ENCODE results near the gene ST6GAL1.
"Not testable (repeated sequence)": the region's sequence is repeated elsewhere in the genome, so short reads cannot be mapped to it uniquely, and the experiment has no call there.

ST6GAL1 gene

GRCh38 chr3:186883686-186884058 lies 46.7 kb upstream of the ST6GAL1 start:
- no peak overlapping the region for H2AFZ ChIP-seq (ENCODE audit: low read depth, low read length)
- H4K20me1 ChIP-seq (ENCODE audit: insufficient read depth, low read length): no peaks in the 10 kb centered on the region
- no peaks in the 10 kb centered on the region for H3K36me3 ChIP-seq (ENCODE audit: insufficient read depth, low read length)
- no peaks in the 10 kb centered on the region for H3K9me3 ChIP-seq (ENCODE audit: insufficient read depth, low read length, severe bottlenecking)
- H3K4me3 ChIP-seq (ENCODE audit: low read depth in 1 of 2, low read length in 2 of 2): no peak overlapping the region
- no peak for DNase-seq
- TF ChIP-seq EZH2 (IDR thresholded peaks at IDR 0.05; ENCODE audit: borderline replicate concordance, low read depth, low read length, severe bottlenecking): no peak
- TF ChIP-seq, protein P1, sequence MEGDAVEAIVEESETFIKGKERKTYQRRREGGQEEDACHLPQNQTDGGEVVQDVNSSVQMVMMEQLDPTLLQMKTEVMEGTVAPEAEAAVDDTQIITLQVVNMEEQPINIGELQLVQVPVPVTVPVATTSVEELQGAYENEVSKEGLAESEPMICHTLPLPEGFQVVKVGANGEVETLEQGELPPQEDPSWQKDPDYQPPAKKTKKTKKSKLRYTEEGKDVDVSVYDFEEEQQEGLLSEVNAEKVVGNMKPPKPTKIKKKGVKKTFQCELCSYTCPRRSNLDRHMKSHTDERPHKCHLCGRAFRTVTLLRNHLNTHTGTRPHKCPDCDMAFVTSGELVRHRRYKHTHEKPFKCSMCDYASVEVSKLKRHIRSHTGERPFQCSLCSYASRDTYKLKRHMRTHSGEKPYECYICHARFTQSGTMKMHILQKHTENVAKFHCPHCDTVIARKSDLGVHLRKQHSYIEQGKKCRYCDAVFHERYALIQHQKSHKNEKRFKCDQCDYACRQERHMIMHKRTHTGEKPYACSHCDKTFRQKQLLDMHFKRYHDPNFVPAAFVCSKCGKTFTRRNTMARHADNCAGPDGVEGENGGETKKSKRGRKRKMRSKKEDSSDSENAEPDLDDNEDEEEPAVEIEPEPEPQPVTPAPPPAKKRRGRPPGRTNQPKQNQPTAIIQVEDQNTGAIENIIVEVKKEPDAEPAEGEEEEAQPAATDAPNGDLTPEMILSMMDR (IDR thresholded peaks at IDR 0.05; ENCODE audit: borderline replicate concordance, extremely low read depth, low read length, poor library complexity, severe bottlenecking): no peak
- no peak overlapping the region for H3K9ac ChIP-seq (ENCODE audit: low read depth, low read length)
- no peaks in the 10 kb centered on the region for H3K79me2 ChIP-seq (ENCODE audit: insufficient read depth, low read length)
- no peaks in the 10 kb centered on the region for H3K4me1 ChIP-seq (ENCODE audit: insufficient read depth, low read length)
- ATAC-seq (ENCODE audit: insufficient read depth, low read depth): no peak
- no peak overlapping the region for H3K4me2 ChIP-seq (ENCODE audit: insufficient read depth, low read length)
- H3K27ac ChIP-seq (ENCODE audit: low read length): no peak overlapping the region
- H3K27me3 ChIP-seq (ENCODE audit: insufficient read depth, low read length, poor library complexity): no peaks in the 10 kb centered on the region

DNA sequence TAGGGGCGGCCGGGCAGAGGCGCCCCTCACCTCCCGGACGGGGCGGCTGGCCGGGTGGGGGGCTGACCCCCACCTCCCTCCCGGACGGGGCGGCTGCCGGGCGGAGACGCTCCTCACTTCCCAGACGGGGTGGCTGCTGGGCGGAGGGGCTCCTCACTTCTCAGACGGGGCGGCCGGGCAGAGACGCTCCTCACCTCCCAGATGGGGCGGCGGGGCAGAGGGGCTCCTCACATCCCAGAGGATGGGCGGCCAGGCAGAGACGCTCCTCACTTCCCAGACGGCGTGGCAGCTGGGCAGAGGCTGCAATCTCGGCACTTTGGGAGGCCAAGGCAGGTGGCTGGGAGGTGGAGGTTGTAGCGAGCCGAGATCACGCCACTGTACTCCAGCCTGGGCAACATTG lies 45.5 kb upstream of the ST6GAL1 start:
- DNase-seq; H3K27ac ChIP-seq (ENCODE audit: low read length); H3K4me1 ChIP-seq (ENCODE audit: insufficient read depth, low read length); H4K20me1 ChIP-seq (ENCODE audit: insufficient read depth, low read length); ATAC-seq (ENCODE audit: insufficient read depth, low read depth); H3K27me3 ChIP-seq (ENCODE audit: insufficient read depth, low read length, poor library complexity); H3K36me3 ChIP-seq (ENCODE audit: insufficient read depth, low read length); H3K79me2 ChIP-seq (ENCODE audit: insufficient read depth, low read length); H3K9ac ChIP-seq (ENCODE audit: low read depth, low read length); H3K9me3 ChIP-seq (ENCODE audit: insufficient read depth, low read length, severe bottlenecking); H3K4me2 ChIP-seq (ENCODE audit: insufficient read depth, low read length); H3K4me3 ChIP-seq (ENCODE audit: low read depth in 1 of 2, low read length in 2 of 2); H2AFZ ChIP-seq (ENCODE audit: low read depth, low read length): not testable (repeated sequence)

DNA sequence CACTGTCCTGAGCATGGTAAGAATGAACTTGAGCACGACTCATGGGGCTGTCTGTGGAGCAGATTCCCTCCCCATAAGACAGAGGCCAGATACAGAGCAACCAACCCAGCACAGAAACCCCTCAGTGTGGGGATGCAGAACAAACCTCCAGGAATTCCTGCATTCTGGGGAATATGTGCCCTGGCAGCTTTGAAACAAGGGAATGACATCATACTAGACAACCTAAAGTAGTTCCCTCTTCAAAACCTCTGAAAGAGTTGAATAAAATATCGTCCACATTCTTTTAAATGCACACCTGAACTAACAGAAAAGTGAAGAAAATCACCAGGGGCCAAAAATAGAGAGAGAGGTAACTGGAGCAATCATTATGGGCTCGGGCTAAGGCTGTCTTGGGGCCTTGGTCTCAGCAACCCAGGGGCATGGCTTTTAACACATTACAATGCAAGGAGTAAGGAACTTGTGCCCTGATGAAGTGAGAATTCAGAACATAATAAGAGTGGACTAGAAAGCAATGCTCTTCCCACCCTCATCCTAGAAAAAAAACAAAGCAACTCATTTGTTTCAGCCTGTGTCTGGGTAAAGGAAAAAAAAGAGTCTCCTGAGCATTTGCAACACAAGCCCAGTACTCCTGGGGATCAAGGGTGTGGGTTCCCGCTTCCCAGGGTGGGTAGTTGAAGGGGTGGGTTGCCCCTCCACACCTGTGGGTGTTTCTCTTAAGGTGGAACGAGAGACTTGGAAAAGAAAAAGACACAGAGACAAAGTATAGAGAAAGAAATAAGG lies 43.9 kb upstream of the ST6GAL1 start:
- no peak overlapping the region for H3K4me2 ChIP-seq (ENCODE audit: insufficient read depth, low read length)

GRCh38 chr3:186887507-186887938 lies 42.8 kb upstream of the ST6GAL1 start:
- not testable (repeated sequence) for DNase-seq; H3K9me3 ChIP-seq (ENCODE audit: insufficient read depth, low read length, severe bottlenecking); H3K4me1 ChIP-seq (ENCODE audit: insufficient read depth, low read length); H2AFZ ChIP-seq (ENCODE audit: low read depth, low read length); H3K79me2 ChIP-seq (ENCODE audit: insufficient read depth, low read length); H3K27ac ChIP-seq (ENCODE audit: low read length); H3K9ac ChIP-seq (ENCODE audit: low read depth, low read length); H3K27me3 ChIP-seq (ENCODE audit: insufficient read depth, low read length, poor library complexity); ATAC-seq (ENCODE audit: insufficient read depth, low read depth); H3K36me3 ChIP-seq (ENCODE audit: insufficient read depth, low read length); H3K4me2 ChIP-seq (ENCODE audit: insufficient read depth, low read length); H3K4me3 ChIP-seq (ENCODE audit: low read depth in 1 of 2, low read length in 2 of 2); H4K20me1 ChIP-seq (ENCODE audit: insufficient read depth, low read length)

More for the DNA sequence above, 43.9 kb upstream of the ST6GAL1 start:
- H3K36me3 ChIP-seq (ENCODE audit: insufficient read depth, low read length): no peaks in the 10 kb centered on the region
- no peaks in the 10 kb centered on the region for H3K79me2 ChIP-seq (ENCODE audit: insufficient read depth, low read length)
- H3K4me1 ChIP-seq (ENCODE audit: insufficient read depth, low read length): no peaks in the 10 kb centered on the region
- no peaks in the 10 kb centered on the region for H3K9me3 ChIP-seq (ENCODE audit: insufficient read depth, low read length, severe bottlenecking)
- no peak overlapping the region for H3K27ac ChIP-seq (ENCODE audit: low read length)
- H3K9ac ChIP-seq (ENCODE audit: low read depth, low read length): no peak overlapping the region
- no peaks in the 10 kb centered on the region for H3K27me3 ChIP-seq (ENCODE audit: insufficient read depth, low read length, poor library complexity)
- no peaks in the 10 kb centered on the region for H4K20me1 ChIP-seq (ENCODE audit: insufficient read depth, low read length)
- no peak overlapping the region for H2AFZ ChIP-seq (ENCODE audit: low read depth, low read length)
- H3K4me3 ChIP-seq (ENCODE audit: low read depth in 1 of 2, low read length in 2 of 2): no peak overlapping the region
- ATAC-seq (ENCODE audit: insufficient read depth, low read depth) (no peak), DNase-seq (no peak)
- TF ChIP-seq EZH2 (IDR thresholded peaks at IDR 0.05; ENCODE audit: borderline replicate concordance, low read depth, low read length, severe bottlenecking): no peak
- TF ChIP-seq, protein P1 (IDR thresholded peaks at IDR 0.05; ENCODE audit: borderline replicate concordance, extremely low read depth, low read length, poor library complexity, severe bottlenecking): no peak

Data from DND-41 (cell line).